ENCODE results near the gene TPK1.

- TF ChIP-seq CTCF (IDR thresholded peaks at IDR 0.05; ENCODE audit: poor library complexity, severe bottlenecking) (no peak), TAF1 (IDR thresholded peaks at IDR 0.05; ENCODE audit: low read depth) (no peak), SMC3 (conservative IDR thresholded peaks at IDR 0.05; ENCODE audit: poor library complexity) (no peak), RAD21 (conservative IDR thresholded peaks at IDR 0.05) (no peak), MXI1 (conservative IDR thresholded peaks at IDR 0.05; ENCODE audit: poor library complexity, severe bottlenecking) (no peak), EZH2 (IDR thresholded peaks at IDR 0.05; ENCODE audit: borderline replicate concordance, insufficient read depth, low read length, poor library complexity, severe bottlenecking) (no peak), POLR2AphosphoS5 (IDR thresholded peaks at IDR 0.05) (no peak), EP300 (conservative IDR thresholded peaks at IDR 0.05; ENCODE audit: poor library complexity, severe bottlenecking) (no peak)
Measured at GRCh38 chr7:144414815-144415214, 421.0 kb downstream of the TPK1 start.
